Omental fat pad (tissue), 4 donors: ENCODE measurements around the gene RNF217. TPM values are rescaled to one million over a fixed set of nuclear protein-coding genes. Genes with fewer than 3 reads are reported as not detected.

Source experiments
- ATAC-seq: fragments of 150-250 bp; one replicate; pipeline ENCODE4 v1.9.1; 2016; ENCODE audit warnings: mild to moderate bottlenecking, moderate library complexity; ENCODE audit not compliant: low FRiP score
- DNase-seq: peaks from one replicate; pipeline ENCODE4 v3.0.0-alpha.2; 2019; ENCODE audit warnings: low spot score
- total RNA-seq, 4 donors: library from RNA; depleted of rRNA; stranded (reverse); fragments of >200 nt; gene quantifications; one replicate each; pipeline ENCODE4 v1.1.0, GENCODE V29; 2016
- TF ChIP-seq, protein P1 (sequence below), 3 donors: fragments of 450-650 bp; IDR thresholded peaks; one replicate each; pipeline ENCODE4 v1.5.1; 2016 to 2017; ENCODE audit warnings: antibody characterized with exemption in 3 of 3, mild to moderate bottlenecking in 3 of 3, moderate library complexity in 2 of 3

Gene RNF217
- total RNA-seq, 4 donors from 2014 or later: 30.7 to 61.1 (median 38.4) TPM

GRCh38 chr6:125038925-125039324 lies 76.7 kb downstream of the RNF217 start:
- ATAC-seq: no peak

DNA sequence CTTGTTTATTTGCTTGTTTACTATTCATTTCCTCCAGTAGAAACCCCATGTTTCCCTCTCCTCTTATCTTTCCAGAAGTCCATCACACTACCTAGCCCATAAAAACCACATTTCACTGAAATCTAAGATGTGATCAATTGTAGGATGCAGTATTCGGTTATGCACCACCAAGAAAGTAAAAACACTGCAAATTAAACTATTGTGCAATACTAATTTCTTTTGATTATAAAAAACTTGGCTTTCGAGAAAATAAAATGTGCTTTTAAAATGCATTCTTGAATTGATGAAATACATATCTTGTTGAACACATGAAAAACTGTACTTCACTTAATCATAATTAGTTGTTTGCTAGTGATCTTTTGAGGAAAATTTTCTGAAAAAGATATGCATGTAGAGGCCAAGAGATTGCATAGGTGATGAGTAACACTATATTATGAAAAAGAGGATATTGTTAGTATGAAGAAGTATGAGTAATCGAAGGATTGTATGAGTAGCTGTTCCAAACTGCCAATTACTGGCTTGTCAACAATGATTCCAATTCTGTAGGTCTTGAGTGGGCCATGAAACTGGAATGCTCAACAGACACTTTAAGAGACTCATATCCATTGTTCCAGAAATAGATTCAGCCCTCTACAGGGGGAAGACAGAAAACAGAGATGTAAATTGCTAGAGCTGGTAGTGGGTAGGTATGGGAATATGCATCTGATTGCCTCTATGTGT lies 79.7 kb downstream of the RNF217 start:
- TF ChIP-seq, protein P1, sequence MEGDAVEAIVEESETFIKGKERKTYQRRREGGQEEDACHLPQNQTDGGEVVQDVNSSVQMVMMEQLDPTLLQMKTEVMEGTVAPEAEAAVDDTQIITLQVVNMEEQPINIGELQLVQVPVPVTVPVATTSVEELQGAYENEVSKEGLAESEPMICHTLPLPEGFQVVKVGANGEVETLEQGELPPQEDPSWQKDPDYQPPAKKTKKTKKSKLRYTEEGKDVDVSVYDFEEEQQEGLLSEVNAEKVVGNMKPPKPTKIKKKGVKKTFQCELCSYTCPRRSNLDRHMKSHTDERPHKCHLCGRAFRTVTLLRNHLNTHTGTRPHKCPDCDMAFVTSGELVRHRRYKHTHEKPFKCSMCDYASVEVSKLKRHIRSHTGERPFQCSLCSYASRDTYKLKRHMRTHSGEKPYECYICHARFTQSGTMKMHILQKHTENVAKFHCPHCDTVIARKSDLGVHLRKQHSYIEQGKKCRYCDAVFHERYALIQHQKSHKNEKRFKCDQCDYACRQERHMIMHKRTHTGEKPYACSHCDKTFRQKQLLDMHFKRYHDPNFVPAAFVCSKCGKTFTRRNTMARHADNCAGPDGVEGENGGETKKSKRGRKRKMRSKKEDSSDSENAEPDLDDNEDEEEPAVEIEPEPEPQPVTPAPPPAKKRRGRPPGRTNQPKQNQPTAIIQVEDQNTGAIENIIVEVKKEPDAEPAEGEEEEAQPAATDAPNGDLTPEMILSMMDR (IDR thresholded peaks at IDR 0.05): no peak
- no peak for DNase-seq
- no peak for ATAC-seq

More at GRCh38 chr6:125038925-125039324, 76.7 kb downstream of the RNF217 start:
- TF ChIP-seq, protein P1 (IDR thresholded peaks at IDR 0.05): no peak
- DNase-seq: no peak

DNA sequence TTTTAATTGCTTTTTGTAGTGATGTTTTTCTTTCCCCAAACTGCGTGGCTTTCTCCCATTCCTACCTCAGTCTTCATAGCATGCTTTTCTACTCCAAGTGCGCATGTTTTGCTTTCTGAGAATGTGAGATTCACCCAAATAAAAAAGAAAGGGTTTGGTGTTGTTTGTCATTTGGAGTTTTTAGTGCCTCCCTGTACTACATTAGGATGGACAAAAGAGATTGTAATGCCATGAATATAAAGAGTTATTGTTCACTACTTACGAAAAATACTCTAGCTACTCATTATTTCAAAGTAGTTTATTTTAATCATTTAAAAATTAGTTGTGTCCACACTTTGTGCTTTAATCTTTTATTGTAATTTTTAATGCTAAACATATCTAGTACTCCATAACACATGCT lies 81.8 kb downstream of the RNF217 start:
- TF ChIP-seq, protein P1 (IDR thresholded peaks at IDR 0.05): no peak

DNA sequence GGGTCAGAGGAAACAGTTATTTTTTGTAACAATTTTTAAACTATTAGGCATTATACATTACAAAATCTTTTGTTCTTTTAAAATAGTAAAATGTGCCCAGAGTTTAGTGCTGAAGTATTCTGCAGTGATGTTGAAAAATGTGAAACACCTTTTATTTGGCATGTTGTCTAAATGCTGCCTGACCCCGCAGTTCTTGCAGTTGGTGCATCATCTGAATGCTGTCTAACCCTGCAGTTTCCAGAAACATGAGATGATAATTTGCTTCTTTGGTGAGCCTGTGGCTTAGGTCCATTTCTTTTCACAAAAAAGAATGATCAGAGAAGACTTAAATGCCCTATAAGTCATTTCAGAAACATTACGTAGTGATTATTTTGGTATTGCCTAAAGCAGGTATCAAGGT lies 82.4 kb downstream of the RNF217 start:
- DNase-seq: no peak
- ATAC-seq: no peak

More for the DNA sequence above, 81.8 kb downstream of the RNF217 start:
- no peak for ATAC-seq
- no peak for DNase-seq

GRCh38 chr6:125046107-125046925 lies 84.1 kb downstream of the RNF217 start:
- no peak for ATAC-seq
- TF ChIP-seq, protein P1 (IDR thresholded peaks at IDR 0.05): no peak
- DNase-seq: no peak

More for the DNA sequence above, 82.4 kb downstream of the RNF217 start:
- TF ChIP-seq, protein P1 (IDR thresholded peaks at IDR 0.05): no peak

DNA sequence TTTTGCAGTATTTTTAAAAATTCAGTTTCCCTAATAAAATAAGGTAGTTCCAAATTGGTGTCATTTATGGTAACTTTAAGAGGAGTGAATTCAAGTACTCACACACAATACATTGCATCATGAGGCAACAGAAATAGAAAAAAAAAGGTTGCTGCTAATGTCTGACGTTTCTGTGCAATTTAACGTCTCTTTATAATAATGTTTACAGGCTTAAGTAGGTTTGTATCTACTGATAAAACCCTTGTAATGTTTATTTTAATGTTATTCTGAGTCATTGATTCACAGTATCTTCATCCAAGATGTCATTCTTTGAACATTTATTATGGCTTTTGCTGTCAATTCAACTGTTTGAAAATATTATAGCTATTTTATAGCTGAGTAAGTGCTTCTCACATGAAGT lies 86.0 kb downstream of the RNF217 start:
- DNase-seq (no peak), ATAC-seq (no peak)
- TF ChIP-seq, protein P1 (IDR thresholded peaks at IDR 0.05): no peak
